Activated naive CD8-positive, alpha-beta T cell treated with anti-CD3 and anti-CD28 coated beads, Interleukin-2, amount 10 ng/mL, durations not matched to agents 7 days and 5 days (primary cell): ENCODE data around the gene AFF1. TPM values are rescaled to one million over a fixed set of nuclear protein-coding genes. Genes with fewer than 3 reads are reported as not detected.

Source experiments
- ATAC-seq: fragments of 150-1000 bp; cut with Tn5 transposase; one replicate; pipeline ENCODE4 v1.10.0; 2021; ENCODE audit warnings: low read depth, moderate library complexity
- POLR2A ChIA-PET: fragments of 350-600 bp; sonication (Branson Sonifier 250); formaldehyde crosslinking; loops from one replicate; lab custom pipeline; 2021; ENCODE audit warnings: antibody characterized with exemption; lab: Charles Lee
- DNase-seq: peaks from one replicate; pipeline ENCODE4 v3.0.0; 2021
- H3K27ac Mint-ChIP-seq: one replicate; pipeline ENCODE4 v1.8.0; 2022; ENCODE audit warnings: mild to moderate bottlenecking, mixed read lengths
- H3K27me3 Mint-ChIP-seq: one replicate; pipeline ENCODE4 v1.8.0; 2022; ENCODE audit warnings: mild to moderate bottlenecking, moderate library complexity, mixed read lengths
- H3K36me3 Mint-ChIP-seq: one replicate; pipeline ENCODE4 v1.8.0; 2021; ENCODE audit warnings: mild to moderate bottlenecking, mixed read lengths
- H3K4me1 Mint-ChIP-seq: one replicate; pipeline ENCODE4 v1.8.0; 2021; ENCODE audit warnings: mixed read lengths
- H3K4me3 Mint-ChIP-seq: one replicate; pipeline ENCODE4 v1.8.0; 2022; ENCODE audit warnings: mild to moderate bottlenecking, moderate library complexity, mixed read lengths
- H3K9me3 Mint-ChIP-seq: one replicate; pipeline ENCODE4 v1.8.0; 2021; ENCODE audit warnings: mixed read lengths
- total RNA-seq, 2 experiments: library from RNA; stranded (reverse); gene quantifications; one replicate each; pipeline ENCODE4 v1.2.3, GENCODE V29; 2021

Gene AFF1
- total RNA-seq, 2 experiments from 2014 or later = 57.1 to 62.5 TPM

GRCh38 chr4:87047281-87047798, 112.5 kb downstream of the AFF1 start:
- no peak overlapping the region for H3K4me3 Mint-ChIP-seq
- no peak overlapping the region for H3K27ac Mint-ChIP-seq
- no peak for ATAC-seq
- peaks cover 21% of the 10 kb centered on the region for H3K4me1 Mint-ChIP-seq
- H3K9me3 Mint-ChIP-seq = no peaks in the 10 kb centered on the region
- peaks cover 29% of the 10 kb centered on the region for H3K36me3 Mint-ChIP-seq
- POLR2A ChIA-PET = no interaction called here
- no peak for DNase-seq
- no peaks in the 10 kb centered on the region for H3K27me3 Mint-ChIP-seq

GRCh38 chr4:87049508-87049907, 114.7 kb downstream of the AFF1 start:
- POLR2A ChIA-PET = no interaction called here
- Mint-ChIP-seq H3K27ac (no peak overlapping the region), H3K27me3 (no peaks in the 10 kb centered on the region), H3K4me3 (no peak overlapping the region), H3K9me3 (no peaks in the 10 kb centered on the region), H3K4me1 (peaks cover 21% of the 10 kb centered on the region), H3K36me3 (peaks cover 44% of the 10 kb centered on the region)
- ATAC-seq = no peak
- DNase-seq = no peak

- H3K4me1 Mint-ChIP-seq = peaks cover 25% of the 10 kb centered on the region
- peaks cover 48% of the 10 kb centered on the region for H3K36me3 Mint-ChIP-seq
- no peak for DNase-seq
- H3K9me3 Mint-ChIP-seq = no peaks in the 10 kb centered on the region
- H3K27ac Mint-ChIP-seq = no peak overlapping the region
- no peaks in the 10 kb centered on the region for H3K27me3 Mint-ChIP-seq
- H3K4me3 Mint-ChIP-seq = no peak overlapping the region
- POLR2A ChIA-PET = no interaction called here
- ATAC-seq = no peak
Observed at GRCh38 chr4:87050596-87050995, 115.8 kb downstream of the AFF1 start.

DNA sequence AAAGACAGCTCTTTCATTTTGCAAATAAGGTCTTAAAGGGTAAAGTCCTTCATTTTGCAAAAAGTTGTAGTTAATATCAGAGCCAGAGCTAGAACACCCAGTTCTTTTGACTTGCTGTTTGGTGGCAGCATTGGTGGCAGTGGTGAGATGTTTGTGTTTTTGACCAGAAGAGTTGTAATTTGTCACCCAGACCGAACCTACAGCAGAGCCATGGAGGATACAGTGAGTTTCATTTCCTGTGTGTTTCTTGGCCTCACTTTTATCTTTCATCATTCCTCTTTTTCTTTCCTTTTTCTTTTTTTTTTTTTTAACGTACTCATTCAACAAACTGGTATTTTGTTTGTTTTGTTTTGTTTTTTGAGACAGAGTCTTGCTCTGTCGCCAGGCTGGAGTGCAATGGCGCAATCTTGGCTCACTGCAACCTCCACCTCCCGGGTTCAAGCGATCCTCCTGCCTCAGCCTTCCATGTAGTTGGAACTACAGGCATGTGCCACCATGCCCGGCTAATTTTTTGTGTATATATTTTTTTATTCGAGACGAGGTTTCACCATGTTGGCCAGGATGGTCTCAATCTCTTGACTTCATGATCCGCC, 116.4 kb downstream of the AFF1 start:
- POLR2A ChIA-PET = no interaction called here
- DNase-seq (no peak), ATAC-seq (no peak)
- no peaks in the 10 kb centered on the region for H3K9me3 Mint-ChIP-seq
- no peak overlapping the region for H3K4me3 Mint-ChIP-seq
- H3K27me3 Mint-ChIP-seq = no peaks in the 10 kb centered on the region
- peaks cover 51% of the 10 kb centered on the region for H3K36me3 Mint-ChIP-seq
- H3K27ac Mint-ChIP-seq = no peak overlapping the region
- H3K4me1 Mint-ChIP-seq = peaks cover 28% of the 10 kb centered on the region

GRCh38 chr4:87052615-87053014, 117.8 kb downstream of the AFF1 start:
- peaks cover 43% of the 10 kb centered on the region for H3K36me3 Mint-ChIP-seq
- no peaks in the 10 kb centered on the region for H3K27me3 Mint-ChIP-seq
- POLR2A ChIA-PET = no interaction called here
- no peak overlapping the region for H3K27ac Mint-ChIP-seq
- DNase-seq (no peak), ATAC-seq (no peak)
- no peak overlapping the region for H3K4me3 Mint-ChIP-seq
- no peaks in the 10 kb centered on the region for H3K9me3 Mint-ChIP-seq
- H3K4me1 Mint-ChIP-seq = peaks cover 31% of the 10 kb centered on the region

DNA sequence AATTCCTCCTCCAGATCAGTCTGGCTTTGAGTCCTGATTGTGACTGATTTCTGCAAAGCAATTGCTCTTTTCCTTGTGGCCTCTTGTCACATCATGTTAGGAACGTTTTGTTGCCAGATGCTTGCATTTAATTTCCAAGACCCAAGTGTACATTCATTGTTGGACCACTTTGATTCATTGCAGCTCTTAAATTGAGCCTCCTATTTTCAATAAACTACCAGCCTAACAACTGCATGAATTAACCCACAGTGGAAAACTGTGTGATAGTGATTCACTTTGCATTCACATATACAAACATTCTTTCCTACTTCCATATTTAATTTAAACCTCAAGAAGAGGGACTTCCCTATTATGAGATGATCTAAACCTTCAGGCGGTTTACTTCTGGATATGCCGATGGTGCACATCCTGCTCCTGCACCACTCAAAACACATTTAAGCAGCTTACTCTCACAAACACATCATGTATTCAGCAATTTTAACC, 118.4 kb downstream of the AFF1 start:
- no peak overlapping the region for H3K27ac Mint-ChIP-seq
- no peaks in the 10 kb centered on the region for H3K27me3 Mint-ChIP-seq
- peaks cover 42% of the 10 kb centered on the region for H3K36me3 Mint-ChIP-seq

DNA sequence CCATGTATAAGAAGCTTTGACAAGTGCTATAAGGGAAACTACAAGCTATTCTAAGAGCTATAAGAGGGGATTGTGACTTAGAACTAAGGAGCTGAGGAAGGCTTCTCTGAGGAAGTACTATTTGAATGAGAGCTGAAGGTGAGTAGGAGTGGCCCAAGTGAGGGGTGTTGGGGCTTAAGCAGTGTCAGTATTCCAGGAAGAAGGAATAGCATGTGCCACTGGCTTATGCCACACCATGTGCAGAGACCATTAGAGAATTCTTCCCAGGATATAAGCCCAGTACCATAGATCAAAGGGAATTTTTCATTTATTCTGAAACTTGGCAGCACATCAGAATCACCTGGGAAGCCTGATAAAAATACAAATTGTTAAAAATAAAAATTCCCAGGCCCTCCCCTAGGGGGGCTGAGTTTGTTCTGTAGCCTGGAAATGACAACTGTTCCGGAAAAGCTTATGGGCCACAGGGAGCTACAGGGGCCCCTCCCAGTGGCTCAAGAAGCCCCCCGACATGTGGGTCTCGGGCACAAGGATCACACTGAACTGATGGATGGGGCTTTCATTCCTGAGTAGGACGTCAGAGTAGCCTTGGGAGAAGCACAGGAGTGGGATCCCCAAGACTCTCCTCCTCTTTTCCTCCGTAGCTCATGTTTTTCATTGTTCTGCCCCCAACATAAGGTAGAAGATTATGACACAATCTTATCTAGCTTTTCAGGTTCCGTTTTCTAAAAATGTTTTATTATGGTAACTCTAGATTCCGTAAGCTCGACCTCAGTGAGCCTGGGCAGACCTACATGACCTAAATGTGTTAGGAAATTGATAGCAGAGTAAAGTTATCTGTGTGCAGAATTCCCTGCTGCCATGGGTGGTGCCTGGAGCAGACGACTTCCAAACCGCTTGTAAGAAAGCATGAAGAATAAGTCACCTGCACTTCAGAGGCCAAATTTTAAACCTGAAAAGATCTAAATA, 119.3 kb downstream of the AFF1 start:
- Mint-ChIP-seq H3K36me3 (peaks cover 44% of the 10 kb centered on the region), H3K27me3 (no peaks in the 10 kb centered on the region), H3K4me3 (no peak overlapping the region), H3K27ac (no peak overlapping the region), H3K9me3 (no peaks in the 10 kb centered on the region), H3K4me1 (peaks cover 43% of the 10 kb centered on the region)
- POLR2A ChIA-PET = no interaction called here
- DNase-seq (no peak), ATAC-seq (no peak)

More for the DNA sequence above, 118.4 kb downstream of the AFF1 start:
- ATAC-seq (no peak), DNase-seq (no peak)
- no peak overlapping the region for H3K4me3 Mint-ChIP-seq
- no peaks in the 10 kb centered on the region for H3K9me3 Mint-ChIP-seq
- H3K4me1 Mint-ChIP-seq = peaks cover 35% of the 10 kb centered on the region
- POLR2A ChIA-PET = no interaction called here

DNA sequence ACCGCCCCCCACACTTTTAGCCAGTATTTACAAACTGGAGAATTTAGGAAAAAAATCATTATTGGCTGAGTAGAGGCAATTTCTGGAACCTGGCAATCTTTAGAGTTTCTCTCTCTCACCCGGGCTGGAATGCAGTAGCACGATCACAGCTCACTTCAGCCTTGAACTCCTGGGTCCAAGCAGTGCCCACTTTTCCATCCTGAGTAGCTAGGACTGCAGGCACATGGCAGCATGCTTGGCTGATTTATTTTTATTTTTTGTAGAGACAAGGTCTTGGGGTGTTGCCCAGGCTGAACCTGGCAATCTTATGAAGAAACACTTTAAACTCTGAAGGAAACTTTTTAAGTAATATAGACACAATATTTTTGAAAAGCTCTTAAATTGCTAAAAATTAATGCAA, 120.1 kb downstream of the AFF1 start:
- Mint-ChIP-seq H3K27me3 (no peaks in the 10 kb centered on the region), H3K4me1 (peaks cover 44% of the 10 kb centered on the region), H3K27ac (no peak overlapping the region), H3K4me3 (no peak overlapping the region), H3K9me3 (no peaks in the 10 kb centered on the region), H3K36me3 (peaks cover 51% of the 10 kb centered on the region)
- DNase-seq = no peak
- POLR2A ChIA-PET = no interaction called here
- no peak for ATAC-seq

- Mint-ChIP-seq H3K36me3 (peaks cover 51% of the 10 kb centered on the region), H3K4me3 (no peak overlapping the region), H3K4me1 (peaks cover 40% of the 10 kb centered on the region), H3K27ac (no peak overlapping the region), H3K27me3 (no peaks in the 10 kb centered on the region), H3K9me3 (no peaks in the 10 kb centered on the region)
- POLR2A ChIA-PET = no interaction called here
- DNase-seq (no peak), ATAC-seq (no peak)
Observed at GRCh38 chr4:87055311-87055710, 120.5 kb downstream of the AFF1 start.

DNA sequence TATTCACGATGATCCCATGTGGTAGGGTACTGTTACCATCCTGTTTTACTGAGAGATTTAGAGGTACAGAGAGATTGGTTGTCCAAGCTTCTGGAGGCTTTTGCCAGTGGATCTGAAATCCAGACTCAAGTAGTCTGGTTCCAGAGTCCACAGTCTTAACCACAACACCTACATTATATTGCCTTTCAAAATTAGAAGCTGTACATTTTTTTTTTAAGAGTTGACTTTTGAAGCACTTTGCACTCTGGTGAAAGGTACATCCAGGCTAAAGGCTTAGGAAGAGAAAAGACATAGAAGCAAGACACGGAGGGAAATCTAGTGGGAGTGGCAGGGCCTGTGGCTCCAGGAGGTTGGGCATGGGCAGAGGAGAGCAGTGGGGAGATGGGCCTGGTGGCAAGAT, 122.1 kb downstream of the AFF1 start:
- H3K27me3 Mint-ChIP-seq = no peaks in the 10 kb centered on the region
- H3K36me3 Mint-ChIP-seq = peaks cover 47% of the 10 kb centered on the region
- no peaks in the 10 kb centered on the region for H3K9me3 Mint-ChIP-seq
- H3K4me3 Mint-ChIP-seq = no peak overlapping the region
- POLR2A ChIA-PET = no interaction called here
- peaks cover 38% of the 10 kb centered on the region for H3K4me1 Mint-ChIP-seq
- no peak overlapping the region for H3K27ac Mint-ChIP-seq
- DNase-seq = no peak
- no peak for ATAC-seq

GRCh38 chr4:87057835-87058355, 123.1 kb downstream of the AFF1 start:
- H3K4me3 Mint-ChIP-seq = no peak overlapping the region
- POLR2A ChIA-PET = interaction anchor here (1.8 kb wide), 1 partner anchor 51 kb away, joined by 5 read pairs; no protein-coding TSS in a partner anchor
- DNase-seq (no peak), ATAC-seq (no peak)
- peaks cover 40% of the 10 kb centered on the region for H3K36me3 Mint-ChIP-seq
- H3K27ac Mint-ChIP-seq = no peak overlapping the region
- H3K27me3 Mint-ChIP-seq = no peaks in the 10 kb centered on the region
- H3K4me1 Mint-ChIP-seq = peaks cover 35% of the 10 kb centered on the region
- H3K9me3 Mint-ChIP-seq = no peaks in the 10 kb centered on the region

- H3K9me3 Mint-ChIP-seq = no peaks in the 10 kb centered on the region
- DNase-seq (no peak), ATAC-seq (no peak)
- no peak overlapping the region for H3K27ac Mint-ChIP-seq
- POLR2A ChIA-PET = interaction anchor here (1.8 kb wide), 1 partner anchor 52 kb away, joined by 5 read pairs; no protein-coding TSS in a partner anchor
- no peak overlapping the region for H3K4me3 Mint-ChIP-seq
- H3K27me3 Mint-ChIP-seq = no peaks in the 10 kb centered on the region
- peaks cover 35% of the 10 kb centered on the region for H3K4me1 Mint-ChIP-seq
- H3K36me3 Mint-ChIP-seq = peaks cover 34% of the 10 kb centered on the region
Observed at GRCh38 chr4:87058356-87059073, 123.7 kb downstream of the AFF1 start.

- H3K4me3 Mint-ChIP-seq = no peak overlapping the region
- no peak for ATAC-seq
Observed at GRCh38 chr4:87060957-87061356, 126.1 kb downstream of the AFF1 start.

More at GRCh38 chr4:87060957-87061356, 126.1 kb downstream of the AFF1 start:
- Mint-ChIP-seq H3K27ac (no peak overlapping the region), H3K27me3 (no peaks in the 10 kb centered on the region), H3K4me1 (peaks cover 32% of the 10 kb centered on the region), H3K9me3 (no peaks in the 10 kb centered on the region), H3K36me3 (peaks cover 35% of the 10 kb centered on the region)
- POLR2A ChIA-PET = no interaction called here
- no peak for DNase-seq
